GM23248 (cell line): ENCODE results near the gene CCDC85C.

ENCODE experiments used
- EZH2 ChIP-seq: fragments of 200-600 bp; sonication (generic); IDR thresholded peaks from 2 replicates; pipeline ENCODE4 v1.6.1; 2018; ENCODE audit warnings: antibody characterized with exemption, mild to moderate bottlenecking; ENCODE audit not compliant: insufficient read depth, poor library complexity, severe bottlenecking
- EZH2phosphoT487 ChIP-seq: fragments of 200-600 bp; sonication (generic); IDR thresholded peaks from 2 replicates; pipeline ENCODE4 v1.6.1; 2018; ENCODE audit warnings: antibody characterized with exemption, moderate library complexity, mild to moderate bottlenecking, low read depth; ENCODE audit not compliant: insufficient read depth

GRCh38 chr14:99581938-99582337, 22.1 kb downstream of the CCDC85C start:
- TF ChIP-seq EZH2phosphoT487 (no peak), EZH2 (no peak)
